K562 (cell line): ENCODE measurements around the gene CSF3. TPM values are rescaled to one million over a fixed set of nuclear protein-coding genes. Genes with fewer than 3 reads are reported as not detected.

Experiments
- CC2D1A ChIP-seq: fragments of 450-650 bp; IDR thresholded peaks from 2 replicates; pipeline ENCODE4 v1.6.1; 2017; ENCODE audit warnings: mild to moderate bottlenecking
- CXXC5 ChIP-seq: fragments of 250-450 bp; sonication (Bioruptor Pico); IDR thresholded peaks from 2 replicates; pipeline ENCODE4 v1.8.0; 2022; ENCODE audit warnings: inconsistent platforms, mild to moderate bottlenecking, moderate library complexity
- DPF2 ChIP-seq: fragments of 450-650 bp; IDR thresholded peaks from 2 replicates; pipeline ENCODE4 v1.6.1; 2016
- ELF4 ChIP-seq: fragments of 450-650 bp; formaldehyde crosslinking; IDR thresholded peaks from 2 replicates; pipeline ENCODE4 v1.4.0; 2022; ENCODE audit warnings: missing genetic modification characterization
- EZH2 ChIP-seq: IDR thresholded peaks from 2 replicates; pipeline ENCODE4 v1.6.1; 2012; ENCODE audit warnings: low read depth, mild to moderate bottlenecking, inconsistent platforms, low read length, borderline replicate concordance
- KDM4B ChIP-seq, 2 experiments: fragments of 450-650 bp in 1 of 2; sonication (generic) in 1 of 2; IDR thresholded peaks; 2 replicates each; pipeline ENCODE4 v1.6.1; 2016 to 2017; ENCODE audit warnings: borderline replicate concordance in 2 of 2, antibody characterized with exemption in 1 of 2, low read depth in 1 of 2, mild to moderate bottlenecking in 1 of 2
- NR2F6 ChIP-seq: fragments of 450-650 bp; formaldehyde crosslinking; IDR thresholded peaks from 2 replicates; pipeline ENCODE4 v1.4.0; 2020; ENCODE audit warnings: mild to moderate bottlenecking
- POLR2A ChIP-seq: fragments of 450-650 bp; conservative IDR thresholded peaks from 2 replicates; pipeline ENCODE4 v1.6.1; 2016
- POLR3A ChIP-seq: IDR thresholded peaks from 2 replicates; pipeline ENCODE4 v1.6.1; 2011; ENCODE audit warnings: borderline replicate concordance, mild to moderate bottlenecking, moderate library complexity; ENCODE audit not compliant: insufficient read length, insufficient read depth; ENCODE audit errors: extremely low read depth
- SPI1 ChIP-seq: IDR thresholded peaks from 2 replicates; pipeline ENCODE4 v1.6.1; 2011; ENCODE audit warnings: low read depth, low read length, control low read depth, borderline replicate concordance
- ZBTB1 ChIP-seq: sonication (generic); formaldehyde crosslinking; IDR thresholded peaks from 2 replicates; pipeline ENCODE4 v1.8.1; 2023; ENCODE audit warnings: missing genetic modification reagents, low read depth, mild to moderate bottlenecking, borderline replicate concordance
- ZKSCAN3 ChIP-seq: fragments of 250-450 bp; sonication (Bioruptor Pico); IDR thresholded peaks from 2 replicates; pipeline ENCODE4 v1.4.0; 2020
- ZNF12 ChIP-seq: sonication (generic); formaldehyde crosslinking; IDR thresholded peaks from 2 replicates; pipeline ENCODE4 v1.4.0; 2020; ENCODE audit warnings: mild to moderate bottlenecking, missing genetic modification reagents
- ZNF551 ChIP-seq: fragments of 250-450 bp; sonication (Bioruptor Pico); IDR thresholded peaks from 2 replicates; pipeline ENCODE4 v1.5.0; 2021; ENCODE audit warnings: mild to moderate bottlenecking, moderate library complexity
- ZNF57 ChIP-seq: fragments of 450-650 bp; formaldehyde crosslinking; IDR thresholded peaks from 2 replicates; pipeline ENCODE4 v1.4.0; 2020; ENCODE audit warnings: mild to moderate bottlenecking, moderate library complexity
- polyA plus RNA-seq, 8 experiments: library from polyadenylated mRNA; depleted of rRNA in 4 of 8; stranded (reverse) in 5 of 8; unstranded in 3 of 8; fragments of >200 nt; fragmentation: Nextera tagmentation in 2 of 8; fragmentation: Illumina TruSeq in 1 of 8; extraction: Ambion mirVana in 2 of 8; extraction: Trizol in 1 of 8; gene quantifications; 2 replicates each; pipeline versions ENCODE4 v1.2.1 to v1.2.3, GENCODE V29; 2011 to 2014; ENCODE audit warnings: inconsistent platforms in 1 of 8, missing spikeins in 1 of 8
- total RNA-seq, 7 experiments: library from RNA; depleted of rRNA in 6 of 7; stranded (reverse); fragments of >200 nt in 6 of 7; fragmentation: Illumina TruSeq in 2 of 7; extraction: Trizol in 2 of 7; gene quantifications; 2 replicates each; pipeline versions ENCODE4 v1.2.1 to v1.2.3, GENCODE V29; 2011 to 2021; ENCODE audit warnings: low replicate concordance in 1 of 7
- TF ChIP-seq, protein P1 (sequence below): fragments of 450-650 bp; IDR thresholded peaks from 2 replicates; pipeline ENCODE4 v1.6.1; 2016; ENCODE audit warnings: mild to moderate bottlenecking
- TF ChIP-seq, protein P2 (sequence below): fragments of 250-450 bp; sonication (Bioruptor Pico); IDR thresholded peaks from 2 replicates; pipeline ENCODE4 v1.8.0; 2022; ENCODE audit warnings: inconsistent platforms
- TF ChIP-seq, protein P3 (sequence below): fragments of 250-450 bp; sonication (Bioruptor Pico); IDR thresholded peaks from 2 replicates; pipeline ENCODE4 v1.5.0; 2020; ENCODE audit warnings: mild to moderate bottlenecking, borderline replicate concordance
- TF ChIP-seq, protein P4 (sequence below): sonication (generic); formaldehyde crosslinking; IDR thresholded peaks from 2 replicates; pipeline ENCODE4 v1.8.0; 2023; ENCODE audit warnings: missing genetic modification reagents, mild to moderate bottlenecking, borderline replicate concordance

CSF3 gene
- total and polyA plus RNA-seq, 9 of the 15 experiments (the other 6 are each of a cell fraction or from before 2014, with no cell fraction given), result 0.19 TPM; not detected in 8

DNA sequence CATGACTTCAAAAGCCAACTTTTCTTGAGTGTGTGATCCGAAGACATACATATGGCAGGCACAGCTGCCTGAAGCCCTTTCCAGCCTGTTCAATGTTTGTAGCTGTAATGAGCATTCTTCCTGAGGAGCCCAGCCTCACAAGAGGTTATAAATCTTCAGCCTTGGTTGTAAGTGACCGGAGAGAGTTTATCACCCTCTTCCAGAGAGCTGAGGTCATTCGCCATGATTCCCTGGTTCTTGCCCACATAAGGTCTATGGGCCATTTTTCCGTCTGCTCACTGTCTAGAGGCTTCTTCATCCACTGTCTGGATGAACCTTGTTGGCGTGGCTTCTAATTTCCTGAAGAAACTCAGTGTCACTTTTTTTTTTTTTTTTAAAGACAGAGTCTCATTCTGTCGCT lies 9.7 kb upstream of the CSF3 start (continued):
- TF ChIP-seq, protein P1, sequence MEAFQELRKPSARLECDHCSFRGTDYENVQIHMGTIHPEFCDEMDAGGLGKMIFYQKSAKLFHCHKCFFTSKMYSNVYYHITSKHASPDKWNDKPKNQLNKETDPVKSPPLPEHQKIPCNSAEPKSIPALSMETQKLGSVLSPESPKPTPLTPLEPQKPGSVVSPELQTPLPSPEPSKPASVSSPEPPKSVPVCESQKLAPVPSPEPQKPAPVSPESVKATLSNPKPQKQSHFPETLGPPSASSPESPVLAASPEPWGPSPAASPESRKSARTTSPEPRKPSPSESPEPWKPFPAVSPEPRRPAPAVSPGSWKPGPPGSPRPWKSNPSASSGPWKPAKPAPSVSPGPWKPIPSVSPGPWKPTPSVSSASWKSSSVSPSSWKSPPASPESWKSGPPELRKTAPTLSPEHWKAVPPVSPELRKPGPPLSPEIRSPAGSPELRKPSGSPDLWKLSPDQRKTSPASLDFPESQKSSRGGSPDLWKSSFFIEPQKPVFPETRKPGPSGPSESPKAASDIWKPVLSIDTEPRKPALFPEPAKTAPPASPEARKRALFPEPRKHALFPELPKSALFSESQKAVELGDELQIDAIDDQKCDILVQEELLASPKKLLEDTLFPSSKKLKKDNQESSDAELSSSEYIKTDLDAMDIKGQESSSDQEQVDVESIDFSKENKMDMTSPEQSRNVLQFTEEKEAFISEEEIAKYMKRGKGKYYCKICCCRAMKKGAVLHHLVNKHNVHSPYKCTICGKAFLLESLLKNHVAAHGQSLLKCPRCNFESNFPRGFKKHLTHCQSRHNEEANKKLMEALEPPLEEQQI, result no peak
- TF ChIP-seq CXXC5 (CRISPR knock-in tag), result 0 out of 2 replicates have a peak, but pooled peaks have one; percentile 17
- no peak for TF ChIP-seq ZNF551 (CRISPR knock-in tag)
- no peak for TF ChIP-seq ZKSCAN3 (CRISPR knock-in tag)
- no peak for TF ChIP-seq ZNF57 (CRISPR knock-in tag)
- TF ChIP-seq DPF2, result peak; percentile 82
- TF ChIP-seq SPI1, result no peak
- TF ChIP-seq, protein P2, sequence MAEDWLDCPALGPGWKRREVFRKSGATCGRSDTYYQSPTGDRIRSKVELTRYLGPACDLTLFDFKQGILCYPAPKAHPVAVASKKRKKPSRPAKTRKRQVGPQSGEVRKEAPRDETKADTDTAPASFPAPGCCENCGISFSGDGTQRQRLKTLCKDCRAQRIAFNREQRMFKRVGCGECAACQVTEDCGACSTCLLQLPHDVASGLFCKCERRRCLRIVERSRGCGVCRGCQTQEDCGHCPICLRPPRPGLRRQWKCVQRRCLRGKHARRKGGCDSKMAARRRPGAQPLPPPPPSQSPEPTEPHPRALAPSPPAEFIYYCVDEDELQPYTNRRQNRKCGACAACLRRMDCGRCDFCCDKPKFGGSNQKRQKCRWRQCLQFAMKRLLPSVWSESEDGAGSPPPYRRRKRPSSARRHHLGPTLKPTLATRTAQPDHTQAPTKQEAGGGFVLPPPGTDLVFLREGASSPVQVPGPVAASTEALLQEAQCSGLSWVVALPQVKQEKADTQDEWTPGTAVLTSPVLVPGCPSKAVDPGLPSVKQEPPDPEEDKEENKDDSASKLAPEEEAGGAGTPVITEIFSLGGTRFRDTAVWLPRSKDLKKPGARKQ (CRISPR knock-in tag), result no peak
- no peak for TF ChIP-seq NR2F6 (CRISPR knock-in tag)
- TF ChIP-seq, protein P3, sequence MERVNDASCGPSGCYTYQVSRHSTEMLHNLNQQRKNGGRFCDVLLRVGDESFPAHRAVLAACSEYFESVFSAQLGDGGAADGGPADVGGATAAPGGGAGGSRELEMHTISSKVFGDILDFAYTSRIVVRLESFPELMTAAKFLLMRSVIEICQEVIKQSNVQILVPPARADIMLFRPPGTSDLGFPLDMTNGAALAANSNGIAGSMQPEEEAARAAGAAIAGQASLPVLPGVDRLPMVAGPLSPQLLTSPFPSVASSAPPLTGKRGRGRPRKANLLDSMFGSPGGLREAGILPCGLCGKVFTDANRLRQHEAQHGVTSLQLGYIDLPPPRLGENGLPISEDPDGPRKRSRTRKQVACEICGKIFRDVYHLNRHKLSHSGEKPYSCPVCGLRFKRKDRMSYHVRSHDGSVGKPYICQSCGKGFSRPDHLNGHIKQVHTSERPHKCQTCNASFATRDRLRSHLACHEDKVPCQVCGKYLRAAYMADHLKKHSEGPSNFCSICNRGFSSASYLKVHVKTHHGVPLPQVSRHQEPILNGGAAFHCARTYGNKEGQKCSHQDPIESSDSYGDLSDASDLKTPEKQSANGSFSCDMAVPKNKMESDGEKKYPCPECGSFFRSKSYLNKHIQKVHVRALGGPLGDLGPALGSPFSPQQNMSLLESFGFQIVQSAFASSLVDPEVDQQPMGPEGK (CRISPR knock-in tag), result no peak
- TF ChIP-seq ZNF12 (CRISPR knock-in tag), result no peak
- TF ChIP-seq EZH2, result no peak
- no peak for TF ChIP-seq ZBTB1 (CRISPR knock-in tag)
- TF ChIP-seq CC2D1A, result no peak
- TF ChIP-seq POLR3A, result no peak
- no peak for TF ChIP-seq ELF4
- TF ChIP-seq POLR2A, result no peak
- TF ChIP-seq, protein P4, sequence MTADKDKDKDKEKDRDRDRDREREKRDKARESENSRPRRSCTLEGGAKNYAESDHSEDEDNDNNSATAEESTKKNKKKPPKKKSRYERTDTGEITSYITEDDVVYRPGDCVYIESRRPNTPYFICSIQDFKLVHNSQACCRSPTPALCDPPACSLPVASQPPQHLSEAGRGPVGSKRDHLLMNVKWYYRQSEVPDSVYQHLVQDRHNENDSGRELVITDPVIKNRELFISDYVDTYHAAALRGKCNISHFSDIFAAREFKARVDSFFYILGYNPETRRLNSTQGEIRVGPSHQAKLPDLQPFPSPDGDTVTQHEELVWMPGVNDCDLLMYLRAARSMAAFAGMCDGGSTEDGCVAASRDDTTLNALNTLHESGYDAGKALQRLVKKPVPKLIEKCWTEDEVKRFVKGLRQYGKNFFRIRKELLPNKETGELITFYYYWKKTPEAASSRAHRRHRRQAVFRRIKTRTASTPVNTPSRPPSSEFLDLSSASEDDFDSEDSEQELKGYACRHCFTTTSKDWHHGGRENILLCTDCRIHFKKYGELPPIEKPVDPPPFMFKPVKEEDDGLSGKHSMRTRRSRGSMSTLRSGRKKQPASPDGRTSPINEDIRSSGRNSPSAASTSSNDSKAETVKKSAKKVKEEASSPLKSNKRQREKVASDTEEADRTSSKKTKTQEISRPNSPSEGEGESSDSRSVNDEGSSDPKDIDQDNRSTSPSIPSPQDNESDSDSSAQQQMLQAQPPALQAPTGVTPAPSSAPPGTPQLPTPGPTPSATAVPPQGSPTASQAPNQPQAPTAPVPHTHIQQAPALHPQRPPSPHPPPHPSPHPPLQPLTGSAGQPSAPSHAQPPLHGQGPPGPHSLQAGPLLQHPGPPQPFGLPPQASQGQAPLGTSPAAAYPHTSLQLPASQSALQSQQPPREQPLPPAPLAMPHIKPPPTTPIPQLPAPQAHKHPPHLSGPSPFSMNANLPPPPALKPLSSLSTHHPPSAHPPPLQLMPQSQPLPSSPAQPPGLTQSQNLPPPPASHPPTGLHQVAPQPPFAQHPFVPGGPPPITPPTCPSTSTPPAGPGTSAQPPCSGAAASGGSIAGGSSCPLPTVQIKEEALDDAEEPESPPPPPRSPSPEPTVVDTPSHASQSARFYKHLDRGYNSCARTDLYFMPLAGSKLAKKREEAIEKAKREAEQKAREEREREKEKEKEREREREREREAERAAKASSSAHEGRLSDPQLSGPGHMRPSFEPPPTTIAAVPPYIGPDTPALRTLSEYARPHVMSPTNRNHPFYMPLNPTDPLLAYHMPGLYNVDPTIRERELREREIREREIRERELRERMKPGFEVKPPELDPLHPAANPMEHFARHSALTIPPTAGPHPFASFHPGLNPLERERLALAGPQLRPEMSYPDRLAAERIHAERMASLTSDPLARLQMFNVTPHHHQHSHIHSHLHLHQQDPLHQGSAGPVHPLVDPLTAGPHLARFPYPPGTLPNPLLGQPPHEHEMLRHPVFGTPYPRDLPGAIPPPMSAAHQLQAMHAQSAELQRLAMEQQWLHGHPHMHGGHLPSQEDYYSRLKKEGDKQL, result no peak
- no peak for TF ChIP-seq KDM4B (IDR thresholded peaks at IDR 0.05; ENCODE audit: borderline replicate concordance in 2 of 2, low read depth in 1 of 2)
